K562 (cell line): Measurements from ENCODE around the gene NPTXR. TPM values are rescaled to one million over a fixed set of nuclear protein-coding genes. Genes with fewer than 3 reads are reported as not detected.

Source experiments
- ATAC-seq: fragments of 200-7000 bp; cut with Tn5 transposase; 3 replicates; pipeline ENCODE4 v1.9.1; 2020; ENCODE audit warnings: moderate library complexity
- BruUV-seq: library from RNA; stranded (reverse); fragments of 400-500 nt; replicated peaks from 2 replicates; lab custom pipeline; 2021; lab: Mats Ljungman, UMichigan
- CTCF ChIA-PET: fragments of 300-600 bp; formaldehyde crosslinking; extraction: SDS; loops from one replicate; lab custom pipeline; 2021; ENCODE audit warnings: low intra/inter-chr PET ratio; lab: Yijun Ruan, JAX
- POLR2A ChIA-PET: fragments of 300-600, 350-650 bp; sonication (Branson Sonifier 250); formaldehyde crosslinking; extraction: SDS; loops from one replicate; lab custom pipeline; 2021; ENCODE audit warnings: antibody characterized with exemption, inconsistent platforms; lab: Yijun Ruan, JAX
- DNase-seq, 4 experiments: peaks; one replicate each; pipeline versions ENCODE4 v3.0.0 to v3.0.0-alpha.2; 2011 to 2018; ENCODE audit warnings: low spot score in 3 of 4, mixed read lengths in 3 of 4; ENCODE audit errors: extremely low read depth in 1 of 4
- FAIRE-seq: peaks from 2 replicates; lab custom pipeline; 2011; peaks lifted over from hg19 to GRCh38; lab: Jason Lieb, UNC
- H2AFZ ChIP-seq: 2 replicates; pipeline ENCODE4 v1.6.0; 2011; ENCODE audit warnings: low read depth, low read length, control low read depth, inconsistent platforms
- H3K27ac ChIP-seq: fragments of 200-600 bp; 3 replicates; pipeline ENCODE4 v1.8.0; 2011; ENCODE audit warnings: low read depth, mild to moderate bottlenecking, control low read depth, inconsistent platforms, low read length, moderate library complexity, mixed read lengths; ENCODE audit errors: extremely low read depth
- H3K27me3 ChIP-seq, 2 experiments: fragments of 300-600 bp in 1 of 2; 2 replicates in 1 of 2; 3 replicates in 1 of 2; pipeline versions ENCODE4 v1.6.0 to v1.8.0; 2011; ENCODE audit warnings: inconsistent platforms in 2 of 2, low read length in 2 of 2, mild to moderate bottlenecking in 1 of 2, mixed read lengths in 1 of 2, moderate library complexity in 1 of 2; ENCODE audit not compliant: control insufficient read depth in 2 of 2, insufficient read depth in 2 of 2
- H3K36me3 ChIP-seq: fragments of 300-600 bp; 3 replicates; pipeline ENCODE4 v1.8.0; 2011; ENCODE audit warnings: mild to moderate bottlenecking, low read length, inconsistent platforms; ENCODE audit not compliant: control insufficient read depth, insufficient read depth
- H3K4me1 ChIP-seq, 2 experiments: fragments of 200-600 bp in 1 of 2; replicated peaks in 1 of 2; 2 replicates in 1 of 2; 3 replicates in 1 of 2; pipeline versions ENCODE4 v1.5.1 to v1.8.0; 2011; ENCODE audit warnings: inconsistent platforms in 2 of 2, low read length in 2 of 2, mild to moderate bottlenecking in 1 of 2, mixed read lengths in 1 of 2, moderate library complexity in 1 of 2; ENCODE audit not compliant: control insufficient read depth in 2 of 2, insufficient read depth in 2 of 2
- H3K4me2 ChIP-seq: 2 replicates; pipeline ENCODE4 v1.6.1; 2011; ENCODE audit warnings: low read length, control low read depth, inconsistent platforms, mixed read lengths; ENCODE audit not compliant: insufficient read depth
- H3K4me3 ChIP-seq: fragments of 200-600 bp; sonication (generic), shearing (Covaris generic); 2 replicates; pipeline ENCODE4 v1.5.1; 2016; ENCODE audit warnings: control low read depth, inconsistent platforms
- H3K79me2 ChIP-seq: fragments of 200-600 bp; 3 replicates; pipeline ENCODE4 v1.8.0; 2011; ENCODE audit warnings: low read length, inconsistent platforms; ENCODE audit not compliant: control insufficient read depth, insufficient read depth
- H3K9ac ChIP-seq, 2 experiments: 2 replicates each; pipeline versions ENCODE4 v1.6.0 to v1.6.1; 2011; ENCODE audit warnings: low read depth in 2 of 2, low read length in 2 of 2, control low read depth in 1 of 2, inconsistent platforms in 1 of 2, mild to moderate bottlenecking in 1 of 2, mixed read lengths in 1 of 2; ENCODE audit not compliant: insufficient read depth in 1 of 2
- H3K9me1 ChIP-seq: one replicate; pipeline ENCODE4 v1.6.0; 2011; ENCODE audit warnings: inconsistent platforms, mild to moderate bottlenecking, low read length, moderate library complexity; ENCODE audit not compliant: control insufficient read depth, insufficient read depth
- H3K9me3 ChIP-seq: replicated peaks from 2 replicates; pipeline ENCODE4 v1.5.1; 2011; ENCODE audit warnings: low read depth, low read length, inconsistent platforms; ENCODE audit not compliant: control insufficient read depth, insufficient read depth
- H4K20me1 ChIP-seq: replicated peaks from 2 replicates; pipeline ENCODE4 v1.6.1; 2011; ENCODE audit warnings: low read length, inconsistent platforms, mixed read lengths; ENCODE audit not compliant: control insufficient read depth, insufficient read depth
- CBX5 ChIP-seq: IDR thresholded peaks from 2 replicates; pipeline ENCODE4 v1.6.1; 2014; ENCODE audit warnings: low read depth, borderline replicate concordance
- CHCHD3 ChIP-seq: fragments of 250-450 bp; sonication (Bioruptor Pico); IDR thresholded peaks from 2 replicates; pipeline ENCODE4 v2.1.2; 2022; ENCODE audit warnings: mild to moderate bottlenecking
- DACH1 ChIP-seq: fragments of 450-650 bp; IDR thresholded peaks from 2 replicates; pipeline ENCODE4 v1.6.1; 2018; ENCODE audit not compliant: partially characterized antibody
- KAT2B ChIP-seq: IDR thresholded peaks from one replicate; pipeline ENCODE4 v1.6.1; 2012; ENCODE audit warnings: low read depth, mild to moderate bottlenecking, control low read depth, inconsistent platforms, low read length, moderate library complexity
- PCBP2 ChIP-seq: fragments of 200-400 bp; formaldehyde crosslinking; IDR thresholded peaks from 2 replicates; pipeline ENCODE4 v1.6.1; 2018; ENCODE audit warnings: low read length, low read depth, mild to moderate bottlenecking, moderate library complexity; ENCODE audit not compliant: poor library complexity, severe bottlenecking
- POLR2A ChIP-seq: fragments of 450-650 bp; conservative IDR thresholded peaks from 2 replicates; pipeline ENCODE4 v1.6.1; 2016
- ZNF347 ChIP-seq: fragments of 450-650 bp; formaldehyde crosslinking; IDR thresholded peaks from 2 replicates; pipeline ENCODE4 v1.4.0; 2020; ENCODE audit warnings: low read depth, mild to moderate bottlenecking, moderate library complexity
- ZZZ3 ChIP-seq: fragments of 450-650 bp; IDR thresholded peaks from 2 replicates; pipeline ENCODE4 v1.6.1; 2016; ENCODE audit warnings: antibody characterized with exemption, mild to moderate bottlenecking, moderate library complexity
- WGBS: fragments of 100-300 bp; shearing (Covaris generic); methylation state at CpG from one replicate; pipeline ENCODE4 v1.1.6; 2016; ENCODE audit warnings: low coverage, mixed read lengths; ENCODE audit not compliant: insufficient coverage; ENCODE audit errors: missing lambda C conversion rate; 5-methylcytosine and 5-hydroxymethylcytosine counted together
- in situ Hi-C: fragments of 300-500 bp; cut with MboI; formaldehyde crosslinking; loops from 4 replicates; pipeline ENCODE4 v1.15.0; 2018; ENCODE audit warnings: inconsistent platforms, mixed read lengths
- intact Hi-C: fragments of 100-400 bp; cut with micrococcal nuclease; formaldehyde crosslinking; loops from 2 replicates; pipeline ENCODE4 v1.14.2; 2022
- polyA plus RNA-seq, 8 experiments: library from polyadenylated mRNA; depleted of rRNA in 4 of 8; stranded (reverse) in 5 of 8; unstranded in 3 of 8; fragments of >200 nt; fragmentation: Nextera tagmentation in 2 of 8; fragmentation: Illumina TruSeq in 1 of 8; extraction: Ambion mirVana in 2 of 8; extraction: Trizol in 1 of 8; gene quantifications; 2 replicates each; pipeline versions ENCODE4 v1.2.1 to v1.2.3, GENCODE V29; 2011 to 2014; ENCODE audit warnings: inconsistent platforms in 1 of 8, missing spikeins in 1 of 8
- total RNA-seq, 7 experiments: library from RNA; depleted of rRNA in 6 of 7; stranded (reverse); fragments of >200 nt in 6 of 7; fragmentation: Illumina TruSeq in 2 of 7; extraction: Trizol in 2 of 7; gene quantifications; 2 replicates each; pipeline versions ENCODE4 v1.2.1 to v1.2.3, GENCODE V29; 2011 to 2021; ENCODE audit warnings: low replicate concordance in 1 of 7
- TF ChIP-seq, protein P1 (sequence below): conservative IDR thresholded peaks from 2 replicates; pipeline ENCODE4 v1.6.1; 2011; ENCODE audit warnings: low read depth, mild to moderate bottlenecking, low read length; ENCODE audit not compliant: control insufficient read depth

NPTXR gene
- total and polyA plus RNA-seq, 9 of the 15 experiments (the other 6 are each of a cell fraction or from before 2014, with no cell fraction given): 0.01 to 3.1 (median 1.1) TPM

DNA sequence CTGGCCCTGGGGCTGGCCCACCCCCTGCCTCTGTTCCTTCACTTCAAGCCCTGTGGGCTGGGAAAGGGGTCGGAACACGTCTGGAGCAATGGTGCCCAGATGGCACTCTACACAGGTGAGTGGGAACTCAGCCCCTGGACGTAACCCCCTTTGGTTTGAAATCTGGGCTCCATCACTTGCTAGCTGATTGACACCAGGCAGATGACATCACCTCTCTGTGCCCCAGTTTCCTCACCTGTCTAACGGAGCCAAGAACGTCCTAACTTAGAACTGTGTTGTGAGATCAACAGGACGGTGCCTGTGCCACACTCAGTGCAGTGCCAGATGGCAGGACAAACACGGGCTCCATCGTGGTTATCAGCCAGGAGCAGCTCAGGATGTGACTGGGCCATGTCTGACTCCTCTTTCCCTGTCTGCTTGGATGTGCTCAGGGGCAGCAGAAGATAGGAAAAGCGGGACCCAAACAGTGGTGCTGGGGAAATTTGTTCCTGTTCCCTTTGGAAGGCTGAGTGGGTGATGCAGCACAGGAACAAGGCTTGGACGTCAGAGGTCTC, 24.4 kb downstream of the NPTXR start:
- no peak for DNase-seq
- no peak overlapping the region for H3K9ac ChIP-seq
- H2AFZ ChIP-seq: no peak overlapping the region
- ChIA-PET CTCF (no interaction called here), POLR2A (no interaction called here)
- no peak overlapping the region for H3K4me2 ChIP-seq
- H3K79me2 ChIP-seq: no peaks in the 10 kb centered on the region
- no peaks in the 10 kb centered on the region for H3K9me1 ChIP-seq
- no peak overlapping the region for H3K4me3 ChIP-seq
- no peaks in the 10 kb centered on the region for H3K9me3 ChIP-seq
- FAIRE-seq: no peak
- in situ Hi-C loops: no loop called here
- no peak overlapping the region for H3K27ac ChIP-seq
- no TSS peak for BruUV-seq
- peaks cover 0 to 21% of the 10 kb centered on the region in 2 experiments; a peak in 3 of 5 replicates for H3K27me3 ChIP-seq
- no peaks in the 10 kb centered on the region; a peak in 1 of 5 replicates for H3K4me1 ChIP-seq
- H3K36me3 ChIP-seq: no peaks in the 10 kb centered on the region
- no peak for ATAC-seq
- intact Hi-C loops: no loop called here
- 5% methylated on average over 10 of the region's 10 CpGs for WGBS
- peaks cover 3% of the 10 kb centered on the region; the same call in 1 of the 2 replicates for H4K20me1 ChIP-seq
- no peak for TF ChIP-seq DACH1
- TF ChIP-seq ZZZ3: no peak
- TF ChIP-seq, protein P1, sequence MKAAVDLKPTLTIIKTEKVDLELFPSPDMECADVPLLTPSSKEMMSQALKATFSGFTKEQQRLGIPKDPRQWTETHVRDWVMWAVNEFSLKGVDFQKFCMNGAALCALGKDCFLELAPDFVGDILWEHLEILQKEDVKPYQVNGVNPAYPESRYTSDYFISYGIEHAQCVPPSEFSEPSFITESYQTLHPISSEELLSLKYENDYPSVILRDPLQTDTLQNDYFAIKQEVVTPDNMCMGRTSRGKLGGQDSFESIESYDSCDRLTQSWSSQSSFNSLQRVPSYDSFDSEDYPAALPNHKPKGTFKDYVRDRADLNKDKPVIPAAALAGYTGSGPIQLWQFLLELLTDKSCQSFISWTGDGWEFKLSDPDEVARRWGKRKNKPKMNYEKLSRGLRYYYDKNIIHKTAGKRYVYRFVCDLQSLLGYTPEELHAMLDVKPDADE: no peak
- no peak for TF ChIP-seq POLR2A
- TF ChIP-seq CBX5: no peak
- no peak for TF ChIP-seq CHCHD3
- no peak for TF ChIP-seq ZNF347 (CRISPR knock-in tag)
- TF ChIP-seq KAT2B: no peak
- TF ChIP-seq PCBP2: no peak
